ENCODE measurements around the gene SYCE3.

DNA sequence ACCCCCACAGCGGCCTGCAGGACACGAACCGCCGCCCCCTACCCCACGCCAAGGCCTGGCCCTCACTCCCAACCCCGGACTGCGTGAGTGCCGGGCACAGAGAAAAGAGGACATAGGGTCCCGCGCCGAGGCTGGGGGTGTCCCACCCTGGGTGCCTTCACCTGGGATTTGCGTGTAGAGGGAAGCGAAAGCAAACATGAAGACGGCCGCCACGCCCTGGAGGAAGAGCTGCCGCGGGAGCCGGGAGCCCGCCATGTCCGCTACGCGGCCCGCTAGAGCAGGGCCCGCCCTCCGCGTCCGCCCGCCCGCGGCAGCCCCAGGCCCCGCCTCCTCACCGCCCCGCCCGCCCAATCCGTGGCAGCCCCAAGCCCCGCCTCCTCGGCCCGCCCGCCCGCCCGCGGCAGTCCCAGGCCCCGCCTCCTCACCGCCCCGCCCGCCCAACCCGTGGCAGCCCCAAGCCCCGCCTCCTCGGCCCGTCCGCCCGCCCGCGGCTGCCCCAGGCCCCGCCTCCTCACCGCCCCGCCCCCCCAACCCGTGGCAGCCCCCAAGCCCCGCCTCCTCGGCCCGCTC lies 55.2 kb downstream of the SYCE3 start, which contains the start of gene LMF2:
- TF ChIP-seq, protein P1, sequence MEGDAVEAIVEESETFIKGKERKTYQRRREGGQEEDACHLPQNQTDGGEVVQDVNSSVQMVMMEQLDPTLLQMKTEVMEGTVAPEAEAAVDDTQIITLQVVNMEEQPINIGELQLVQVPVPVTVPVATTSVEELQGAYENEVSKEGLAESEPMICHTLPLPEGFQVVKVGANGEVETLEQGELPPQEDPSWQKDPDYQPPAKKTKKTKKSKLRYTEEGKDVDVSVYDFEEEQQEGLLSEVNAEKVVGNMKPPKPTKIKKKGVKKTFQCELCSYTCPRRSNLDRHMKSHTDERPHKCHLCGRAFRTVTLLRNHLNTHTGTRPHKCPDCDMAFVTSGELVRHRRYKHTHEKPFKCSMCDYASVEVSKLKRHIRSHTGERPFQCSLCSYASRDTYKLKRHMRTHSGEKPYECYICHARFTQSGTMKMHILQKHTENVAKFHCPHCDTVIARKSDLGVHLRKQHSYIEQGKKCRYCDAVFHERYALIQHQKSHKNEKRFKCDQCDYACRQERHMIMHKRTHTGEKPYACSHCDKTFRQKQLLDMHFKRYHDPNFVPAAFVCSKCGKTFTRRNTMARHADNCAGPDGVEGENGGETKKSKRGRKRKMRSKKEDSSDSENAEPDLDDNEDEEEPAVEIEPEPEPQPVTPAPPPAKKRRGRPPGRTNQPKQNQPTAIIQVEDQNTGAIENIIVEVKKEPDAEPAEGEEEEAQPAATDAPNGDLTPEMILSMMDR (IDR thresholded peaks at IDR 0.05) = peak in 1 of 4 experiments; percentile 38
- TF ChIP-seq POLR2A (IDR thresholded peaks at IDR 0.05) = peak; percentile 47 to 65
